GM12874 (cell line): ENCODE results near the gene RIMKLB.

Experiments
- CTCF ChIP-seq: IDR thresholded peaks from 2 replicates; pipeline ENCODE4 v1.5.1; 2011; ENCODE audit warnings: low read depth, mild to moderate bottlenecking, control low read depth, low read length, moderate library complexity; ENCODE audit not compliant: insufficient read depth

RIMKLB gene

GRCh38 chr12:8664228-8664913 lies 33.4 kb upstream of the RIMKLB start:
- TF ChIP-seq CTCF: no peak

GRCh38 chr12:8665759-8666158 lies 32.0 kb upstream of the RIMKLB start:
- no peak for TF ChIP-seq CTCF

- no peak for TF ChIP-seq CTCF
Measured at GRCh38 chr12:8667270-8667669, 30.5 kb upstream of the RIMKLB start.

GRCh38 chr12:8668441-8668840 lies 29.4 kb upstream of the RIMKLB start:
- no peak for TF ChIP-seq CTCF

- no peak for TF ChIP-seq CTCF
Measured at GRCh38 chr12:8672381-8672780, 25.4 kb upstream of the RIMKLB start.

- TF ChIP-seq CTCF: no peak
Measured at GRCh38 chr12:8675591-8676036, 22.2 kb upstream of the RIMKLB start.

- no peak for TF ChIP-seq CTCF
Measured at GRCh38 chr12:8676651-8677050, 21.1 kb upstream of the RIMKLB start.

- TF ChIP-seq CTCF: no peak
Measured at GRCh38 chr12:8677362-8677761, 20.4 kb upstream of the RIMKLB start.
